ENCODE data around the gene EMP2.

EMP2 gene

GRCh38 chr16:10610499-10611184 lies 30.2 kb upstream of the EMP2 start:
- DNase-seq (ENCODE audit: low read depth in 3 of 3): no peak

- DNase-seq (ENCODE audit: low read depth in 3 of 3): no peak
Measured at GRCh38 chr16:10609402-10609774, 29.0 kb upstream of the EMP2 start.

GRCh38 chr16:10608687-10609401 lies 28.4 kb upstream of the EMP2 start:
- no peak for DNase-seq (ENCODE audit: low read depth in 3 of 3)

GRCh38 chr16:10607157-10607556 lies 26.8 kb upstream of the EMP2 start:
- DNase-seq (ENCODE audit: low read depth in 3 of 3): no peak

- no peak for DNase-seq (ENCODE audit: low read depth in 3 of 3)
Measured at GRCh38 chr16:10606607-10607006, 26.2 kb upstream of the EMP2 start.

GRCh38 chr16:10605636-10606035 lies 25.2 kb upstream of the EMP2 start:
- DNase-seq (ENCODE audit: low read depth in 3 of 3): no peak

- DNase-seq (ENCODE audit: low read depth in 3 of 3): no peak
Measured at GRCh38 chr16:10601444-10602408, 21.3 kb upstream of the EMP2 start.

GRCh38 chr16:10600782-10601443 lies 20.5 kb upstream of the EMP2 start:
- DNase-seq (ENCODE audit: low read depth in 3 of 3): no peak

- DNase-seq (ENCODE audit: low read depth in 3 of 3): no peak
Measured at GRCh38 chr16:10599626-10600025, 19.2 kb upstream of the EMP2 start.

GRCh38 chr16:10598157-10598556 lies 17.8 kb upstream of the EMP2 start:
- no peak for DNase-seq (ENCODE audit: low read depth in 3 of 3)

- DNase-seq (ENCODE audit: low read depth in 3 of 3): no peak
Measured at GRCh38 chr16:10597187-10597601, 16.8 kb upstream of the EMP2 start.

- no peak for DNase-seq (ENCODE audit: low read depth in 3 of 3)
Measured at GRCh38 chr16:10594312-10594950, 14.0 kb upstream of the EMP2 start.

- no peak for DNase-seq (ENCODE audit: low read depth in 3 of 3)
Measured at GRCh38 chr16:10592611-10593010, 12.2 kb upstream of the EMP2 start.

GRCh38 chr16:10590342-10590741 lies 9.9 kb upstream of the EMP2 start:
- DNase-seq (ENCODE audit: low read depth in 3 of 3): no peak

- no peak for DNase-seq (ENCODE audit: low read depth in 3 of 3)
Measured at GRCh38 chr16:10589109-10589508, 8.7 kb upstream of the EMP2 start.

GRCh38 chr16:10587622-10588021 lies 7.2 kb upstream of the EMP2 start:
- no peak for DNase-seq (ENCODE audit: low read depth in 3 of 3)

GRCh38 chr16:10584981-10585438 lies 4.6 kb upstream of the EMP2 start:
- no peak for DNase-seq (ENCODE audit: low read depth in 3 of 3)

GRCh38 chr16:10583269-10583668 lies 2.9 kb upstream of the EMP2 start:
- no peak for DNase-seq (ENCODE audit: low read depth in 3 of 3)

- DNase-seq (ENCODE audit: low read depth in 3 of 3): no peak
Measured at GRCh38 chr16:10581507-10581906, 1.1 kb upstream of the EMP2 start.

- no peak for DNase-seq (ENCODE audit: low read depth in 3 of 3)
Measured at GRCh38 chr16:10580883-10581247, 467 bp upstream of the EMP2 start.

- no peak for DNase-seq (ENCODE audit: low read depth in 3 of 3)
Measured at GRCh38 chr16:10579575-10579964, 828 bp downstream of the EMP2 start.

All from stimulated activated CD4-positive, alpha-beta T cell treated with anti-CD3 and anti-CD28 coated beads, TNF-alpha, amount 100 ng/mL, for 24 hours (primary cell).